ENCODE data around the gene P2RX3. TPM values are rescaled to one million over a fixed set of nuclear protein-coding genes. Genes with fewer than 3 reads are reported as not detected.

P2RX3 gene
- total and polyA plus RNA-seq, 2 of the 8 experiments (the other 6 are each of a cell fraction or from before 2014, with no cell fraction given): 0.45 to 0.47 TPM

GRCh38 chr11:57376095-57377090 is 38.2 kb downstream of the P2RX3 start (continued):
- TF ChIP-seq CTCF (IDR thresholded peaks at IDR 0.05; ENCODE audit: control extremely low read depth in 1 of 3, insufficient read depth in 1 of 3, low read depth in 1 of 3, low read length in 3 of 3) (no peak), MAX (IDR thresholded peaks at IDR 0.05) (no peak), CBX5 (IDR thresholded peaks at IDR 0.05; ENCODE audit: low read depth, low read length) (no peak), GTF2F1 (IDR thresholded peaks at IDR 0.05; ENCODE audit: borderline replicate concordance, low read depth, low read length) (no peak)

Data from H1 (cell line).